Measurements from ENCODE around the gene TMEM72.

DNA sequence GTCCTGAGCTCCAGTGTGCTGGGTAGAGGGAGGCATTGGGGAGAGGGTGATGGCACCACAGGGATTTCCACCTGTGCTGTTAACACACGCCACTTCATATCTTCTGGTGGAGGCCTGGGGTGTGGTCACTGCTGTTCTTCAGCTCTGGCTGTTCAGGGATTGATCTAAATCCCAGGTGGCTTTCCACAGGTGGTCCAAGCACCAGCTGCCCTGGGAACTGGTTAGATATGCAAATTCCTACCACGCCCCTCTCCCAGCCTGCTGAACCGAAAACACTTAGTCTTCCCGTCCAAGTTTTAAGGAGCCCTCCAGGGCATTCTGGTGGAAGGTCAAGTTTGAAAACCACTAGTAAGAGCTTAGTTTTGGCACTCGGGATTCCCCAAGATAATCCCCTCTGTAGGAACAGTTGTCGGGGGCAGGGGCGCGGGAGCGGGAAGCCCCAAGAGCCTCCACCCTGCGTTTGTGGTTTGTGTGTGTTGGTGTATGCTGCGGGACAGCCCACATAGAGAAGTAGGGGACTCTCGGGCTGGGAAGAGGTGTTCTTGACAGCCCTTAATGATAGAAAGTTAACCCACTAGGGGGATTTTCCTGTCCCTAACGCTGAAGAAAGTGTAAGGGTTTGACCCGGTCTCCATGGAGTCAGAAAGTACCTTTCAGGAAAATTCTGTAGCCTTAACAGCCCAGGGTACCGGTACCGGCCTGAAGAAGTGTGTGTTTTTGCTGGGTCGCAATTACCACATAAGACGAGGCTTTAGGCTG lies 62.4 kb downstream of the TMEM72 start:
- TF ChIP-seq, protein P1, sequence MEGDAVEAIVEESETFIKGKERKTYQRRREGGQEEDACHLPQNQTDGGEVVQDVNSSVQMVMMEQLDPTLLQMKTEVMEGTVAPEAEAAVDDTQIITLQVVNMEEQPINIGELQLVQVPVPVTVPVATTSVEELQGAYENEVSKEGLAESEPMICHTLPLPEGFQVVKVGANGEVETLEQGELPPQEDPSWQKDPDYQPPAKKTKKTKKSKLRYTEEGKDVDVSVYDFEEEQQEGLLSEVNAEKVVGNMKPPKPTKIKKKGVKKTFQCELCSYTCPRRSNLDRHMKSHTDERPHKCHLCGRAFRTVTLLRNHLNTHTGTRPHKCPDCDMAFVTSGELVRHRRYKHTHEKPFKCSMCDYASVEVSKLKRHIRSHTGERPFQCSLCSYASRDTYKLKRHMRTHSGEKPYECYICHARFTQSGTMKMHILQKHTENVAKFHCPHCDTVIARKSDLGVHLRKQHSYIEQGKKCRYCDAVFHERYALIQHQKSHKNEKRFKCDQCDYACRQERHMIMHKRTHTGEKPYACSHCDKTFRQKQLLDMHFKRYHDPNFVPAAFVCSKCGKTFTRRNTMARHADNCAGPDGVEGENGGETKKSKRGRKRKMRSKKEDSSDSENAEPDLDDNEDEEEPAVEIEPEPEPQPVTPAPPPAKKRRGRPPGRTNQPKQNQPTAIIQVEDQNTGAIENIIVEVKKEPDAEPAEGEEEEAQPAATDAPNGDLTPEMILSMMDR (IDR thresholded peaks at IDR 0.05): no peak
- TF ChIP-seq EZH2 (IDR thresholded peaks at IDR 0.05): no peak
